OCI-LY3 (cell line): ENCODE measurements around the gene NAA35.

Experiments used
- H2AFZ ChIP-seq: fragments of 200-600, 300-600 bp; shearing (Covaris generic); 2 replicates; pipeline ENCODE4 v1.6.0; 2014; ENCODE audit warnings: antibody characterized with exemption, low read depth, low read length
- H3K27ac ChIP-seq: fragments of 200-600, 300-600 bp; sonication (generic); 2 replicates; pipeline ENCODE4 v1.5.1; 2014; ENCODE audit warnings: mild to moderate bottlenecking, low read length, moderate library complexity, mixed read lengths
- H3K27me3 ChIP-seq: fragments of 200-600, 300-600 bp; sonication (generic); 2 replicates; pipeline ENCODE4 v1.6.1; 2014; ENCODE audit warnings: low read depth, low read length, mixed read lengths
- H3K36me3 ChIP-seq: fragments of 200-600, 300-600 bp; sonication (generic); replicated peaks from 2 replicates; pipeline ENCODE3; 2014; ENCODE audit warnings: low read depth, low read length, mixed read lengths
- H3K4me1 ChIP-seq: fragments of 300-600, 200-600 bp; sonication (generic); 2 replicates; pipeline ENCODE4 v1.6.1; 2014; ENCODE audit warnings: low read length, mixed read lengths
- H3K4me2 ChIP-seq: fragments of 200-600, 300-600 bp; sonication (generic); 2 replicates; pipeline ENCODE4 v1.6.1; 2014; ENCODE audit warnings: low read length, mixed read lengths
- H3K4me3 ChIP-seq: fragments of 300-600, 200-600 bp; sonication (generic); 2 replicates; pipeline ENCODE4 v1.5.1; 2014; ENCODE audit warnings: antibody characterized with exemption, mild to moderate bottlenecking, low read length, moderate library complexity
- H3K79me2 ChIP-seq: fragments of 300-600, 200-600 bp; shearing (Covaris generic); 2 replicates; pipeline ENCODE4 v1.6.1; 2014; ENCODE audit warnings: mild to moderate bottlenecking, low read length, mixed read lengths
- H3K9ac ChIP-seq: fragments of 300-600, 200-600 bp; shearing (Covaris generic); 2 replicates; pipeline ENCODE4 v1.6.0; 2014; ENCODE audit warnings: mild to moderate bottlenecking, low read length, moderate library complexity
- H3K9me3 ChIP-seq: fragments of 200-600, 300-600 bp; shearing (Covaris generic); 2 replicates; pipeline ENCODE4 v1.6.1; 2014; ENCODE audit warnings: low read length, mixed read lengths; ENCODE audit not compliant: insufficient read depth
- H4K20me1 ChIP-seq: fragments of 200-600, 300-600 bp; sonication (generic); 2 replicates; pipeline ENCODE4 v1.6.1; 2016; ENCODE audit warnings: low read length, mixed read lengths; ENCODE audit not compliant: insufficient read depth
- CTCF ChIP-seq: fragments of 200-600, 300-600 bp; sonication (generic); IDR thresholded peaks from 2 replicates; pipeline ENCODE4 v1.5.1; 2014; ENCODE audit warnings: antibody characterized with exemption, low read length, low read depth
- EZH2phosphoT487 ChIP-seq: fragments of 200-600 bp; shearing (Covaris generic); IDR thresholded peaks from 2 replicates; pipeline ENCODE4 v1.6.1; 2018; ENCODE audit warnings: antibody characterized with exemption, mixed run types, low read depth

NAA35 gene

GRCh38 chr9:85940275-85940831 lies 593 bp upstream of the NAA35 start:
- Histone ChIP-seq H3K27ac (no peak overlapping the region; the same call in 1 of the 2 replicates), H3K9me3 (no peaks in the 10 kb centered on the region), H3K36me3 (peaks cover 24% of the 10 kb centered on the region), H4K20me1 (0 out of 2 replicates have a peak, but pooled peaks cover 2% of the 10 kb centered on the region), H3K4me1 (peaks cover 15% of the 10 kb centered on the region), H3K4me2 (peak overlapping the region; percentile 85), H3K79me2 (peaks cover 43% of the 10 kb centered on the region), H3K9ac (peak overlapping the region; percentile 63), H3K27me3 (no peaks in the 10 kb centered on the region), H3K4me3 (peak overlapping the region; percentile 78), H2AFZ (peak overlapping the region; percentile 76; the same call in 1 of the 2 replicates)
- TF ChIP-seq EZH2phosphoT487: no peak
- TF ChIP-seq CTCF: no peak

- H3K9ac ChIP-seq: peak overlapping the region; percentile 93
- peak overlapping the region; percentile 95 for H3K4me3 ChIP-seq
- H3K4me1 ChIP-seq: peaks cover 15% of the 10 kb centered on the region
- peaks cover 30% of the 10 kb centered on the region for H3K36me3 ChIP-seq
- peak overlapping the region; percentile 62 for H3K27ac ChIP-seq
- H3K9me3 ChIP-seq: no peaks in the 10 kb centered on the region
- 0 out of 2 replicates have a peak, but pooled peaks cover 2% of the 10 kb centered on the region for H4K20me1 ChIP-seq
- peaks cover 54% of the 10 kb centered on the region for H3K79me2 ChIP-seq
- TF ChIP-seq EZH2phosphoT487 (no peak), CTCF (no peak)
- H2AFZ ChIP-seq: peak overlapping the region; percentile 84; the same call in 1 of the 2 replicates
- no peaks in the 10 kb centered on the region for H3K27me3 ChIP-seq
- peak overlapping the region; percentile 86 for H3K4me2 ChIP-seq
Observed at GRCh38 chr9:85941622-85941940, 635 bp downstream of the NAA35 start.

GRCh38 chr9:85941966-85942912 lies 1.3 kb downstream of the NAA35 start:
- peaks cover 61% of the 10 kb centered on the region for H3K79me2 ChIP-seq
- no peaks in the 10 kb centered on the region for H3K9me3 ChIP-seq
- H4K20me1 ChIP-seq: 0 out of 2 replicates have a peak, but pooled peaks cover 2% of the 10 kb centered on the region
- H3K27ac ChIP-seq: peak overlapping the region; percentile 62; the same call in 1 of the 2 replicates
- peak overlapping the region; percentile 86 for H3K4me2 ChIP-seq
- H3K27me3 ChIP-seq: no peaks in the 10 kb centered on the region
- TF ChIP-seq EZH2phosphoT487: no peak
- TF ChIP-seq CTCF: no peak
- H3K4me3 ChIP-seq: peak overlapping the region; percentile 95
- H3K9ac ChIP-seq: peak overlapping the region; percentile 93
- H3K4me1 ChIP-seq: peaks cover 15% of the 10 kb centered on the region
- H3K36me3 ChIP-seq: peaks cover 34% of the 10 kb centered on the region
- no peak overlapping the region for H2AFZ ChIP-seq
